H1 (cell line): ENCODE measurements around the gene ASIP. TPM values are rescaled to one million over a fixed set of nuclear protein-coding genes. Genes with fewer than 3 reads are reported as not detected.

Source experiments
- CTCF ChIA-PET: fragments of 300-600 bp; sonication (Branson Sonifier 250); formaldehyde crosslinking; loops from one replicate; lab custom pipeline; 2021; ENCODE audit not compliant: partially characterized antibody; lab: Charles Lee
- POLR2A ChIA-PET: fragments of 300-600 bp; sonication (Branson Sonifier 250); formaldehyde crosslinking; loops from one replicate; lab custom pipeline; 2021; ENCODE audit warnings: inconsistent platforms; ENCODE audit not compliant: partially characterized antibody; lab: Charles Lee
- DNase-seq, 2 experiments: peaks; one replicate each; pipeline versions ENCODE4 v3.0.0 to v3.0.0-alpha.2; 2010 to 2022; ENCODE audit warnings: low spot score in 2 of 2, low read depth in 1 of 2, mixed read lengths in 1 of 2
- FAIRE-seq: peaks from 2 replicates; lab custom pipeline; 2011; peaks lifted over from hg19 to GRCh38; lab: Jason Lieb, UNC
- H2AFZ ChIP-seq: 2 replicates; pipeline ENCODE4 v1.8.1; 2012; ENCODE audit warnings: low read length, inconsistent platforms
- H2AK5ac ChIP-seq: 2 replicates; pipeline ENCODE4 v1.6.1; 2013; ENCODE audit warnings: low read depth, low read length
- H2BK120ac ChIP-seq: replicated peaks from 2 replicates; pipeline ENCODE3; 2013; ENCODE audit warnings: low read depth, low read length, inconsistent platforms
- H2BK12ac ChIP-seq: 2 replicates; pipeline ENCODE4 v1.6.1; 2013; ENCODE audit warnings: low read depth, low read length
- H2BK15ac ChIP-seq: 2 replicates; pipeline ENCODE4 v1.6.1; 2013; ENCODE audit warnings: low read length
- H2BK20ac ChIP-seq: 2 replicates; pipeline ENCODE4 v1.6.1; 2013; ENCODE audit warnings: low read length
- H2BK5ac ChIP-seq: 2 replicates; pipeline ENCODE4 v1.6.1; 2013; ENCODE audit warnings: low read depth, low read length
- H3K14ac ChIP-seq: 2 replicates; pipeline ENCODE4 v1.6.1; 2013; ENCODE audit warnings: inconsistent platforms; ENCODE audit not compliant: insufficient read length
- H3K18ac ChIP-seq: 2 replicates; pipeline ENCODE4 v1.6.1; 2013; ENCODE audit warnings: low read length; ENCODE audit errors: extremely low read depth
- H3K23ac ChIP-seq: 2 replicates; pipeline ENCODE4 v1.6.1; 2013; ENCODE audit warnings: inconsistent platforms; ENCODE audit not compliant: insufficient read length
- H3K23me2 ChIP-seq: 2 replicates; pipeline ENCODE4 v1.6.1; 2013; ENCODE audit warnings: low read depth, low read length
- H3K27ac ChIP-seq: 2 replicates; pipeline ENCODE4 v1.6.1; 2011; ENCODE audit warnings: low read depth, low read length, inconsistent platforms
- H3K27me3 ChIP-seq, 4 experiments: replicated peaks in 1 of 4; 1 replicate in 1 of 4; 2 replicates in 3 of 4; pipeline versions ENCODE4 v1.6.1 to v1.8.1; 2011 to 2013; ENCODE audit warnings: low read length in 3 of 4, mild to moderate bottlenecking in 3 of 4, inconsistent platforms in 2 of 4, mixed read lengths in 2 of 4, moderate library complexity in 1 of 4; ENCODE audit not compliant: control insufficient read depth in 3 of 4, insufficient read depth in 3 of 4; ENCODE audit errors: extremely low read depth in 1 of 4
- H3K36me3 ChIP-seq, 4 experiments: 2 replicates each; pipeline versions ENCODE4 v1.6.1 to v1.8.1; 2011 to 2013; ENCODE audit warnings: mild to moderate bottlenecking in 4 of 4, low read length in 3 of 4, moderate library complexity in 2 of 4, control low read depth in 1 of 4, inconsistent platforms in 1 of 4; ENCODE audit not compliant: insufficient read depth in 4 of 4, control insufficient read depth in 2 of 4
- H3K4ac ChIP-seq: replicated peaks from 2 replicates; pipeline ENCODE3; 2013; ENCODE audit warnings: low read length, low read depth, mixed read lengths, inconsistent platforms; ENCODE audit not compliant: insufficient read length
- H3K4me1 ChIP-seq, 4 experiments: replicated peaks in 1 of 4; 1 replicate in 1 of 4; 2 replicates in 3 of 4; pipeline versions ENCODE4 v1.6.1 to v1.8.1; 2011 to 2013; ENCODE audit warnings: low read length in 3 of 4, inconsistent platforms in 2 of 4, mixed read lengths in 1 of 4; ENCODE audit not compliant: insufficient read depth in 4 of 4, control insufficient read depth in 3 of 4
- H3K4me2 ChIP-seq, 2 experiments: 2 replicates each; pipeline versions ENCODE4 v1.6.1 to v1.8.1; 2011 to 2013; ENCODE audit warnings: low read depth in 2 of 2, low read length in 2 of 2, control low read depth in 1 of 2, inconsistent platforms in 1 of 2, mild to moderate bottlenecking in 1 of 2; ENCODE audit not compliant: insufficient read depth in 1 of 2
- H3K4me3 ChIP-seq, 4 experiments: fragments of 200-600, 300-600 bp in 1 of 4; sonication (generic), shearing (Covaris generic), sonication (Bioruptor Twin) in 1 of 4; 2 replicates each; pipeline versions ENCODE4 v1.5.1 to v1.8.1; 2011 to 2016; ENCODE audit warnings: low read length in 4 of 4, low read depth in 3 of 4, control low read depth in 2 of 4, inconsistent platforms in 2 of 4, mild to moderate bottlenecking in 2 of 4, mixed read lengths in 1 of 4, moderate library complexity in 1 of 4; ENCODE audit not compliant: insufficient read depth in 2 of 4; ENCODE audit errors: extremely low read depth in 1 of 4
- H3K56ac ChIP-seq: replicated peaks from 2 replicates; pipeline ENCODE3; 2013; ENCODE audit warnings: low read depth, mild to moderate bottlenecking, mixed read lengths, low read length, inconsistent platforms; ENCODE audit not compliant: insufficient read length
- H3K79me1 ChIP-seq: 2 replicates; pipeline ENCODE4 v1.6.1; 2013; ENCODE audit warnings: low read depth, low read length, control low read depth
- H3K79me2 ChIP-seq, 2 experiments: 2 replicates each; pipeline versions ENCODE4 v1.6.1 to v1.8.1; 2012 to 2013; ENCODE audit warnings: low read length in 2 of 2, mild to moderate bottlenecking in 2 of 2, inconsistent platforms in 1 of 2; ENCODE audit not compliant: insufficient read depth in 2 of 2, control insufficient read depth in 1 of 2
- H3K9ac ChIP-seq, 4 experiments: replicated peaks in 1 of 4; 1 replicate in 1 of 4; 2 replicates in 3 of 4; pipeline versions ENCODE4 v1.6.1 to v1.8.1; 2011 to 2013; ENCODE audit warnings: low read depth in 3 of 4, low read length in 3 of 4, control low read depth in 2 of 4, mild to moderate bottlenecking in 2 of 4, moderate library complexity in 2 of 4, inconsistent platforms in 1 of 4; ENCODE audit errors: extremely low read depth in 1 of 4
- H3K9me3 ChIP-seq, 2 experiments: 2 replicates each; pipeline versions ENCODE4 v1.6.1 to v1.8.1; 2012 to 2013; ENCODE audit warnings: mild to moderate bottlenecking in 2 of 2, moderate library complexity in 2 of 2, control low read depth in 1 of 2, inconsistent platforms in 1 of 2, low read depth in 1 of 2, low read length in 1 of 2, mixed read lengths in 1 of 2; ENCODE audit not compliant: insufficient read depth in 2 of 2
- H4K20me1 ChIP-seq, 2 experiments: replicated peaks in 1 of 2; 2 replicates each; pipeline versions ENCODE3 to v1.8.1; 2011 to 2013; ENCODE audit warnings: inconsistent platforms in 2 of 2, low read length in 2 of 2, mild to moderate bottlenecking in 1 of 2; ENCODE audit not compliant: insufficient read depth in 2 of 2, control insufficient read depth in 1 of 2
- H4K5ac ChIP-seq: 2 replicates; pipeline ENCODE4 v1.6.1; 2013; ENCODE audit warnings: low read length, low read depth, mixed read lengths, inconsistent platforms; ENCODE audit not compliant: insufficient read length
- H4K8ac ChIP-seq: 2 replicates; pipeline ENCODE4 v1.8.0; 2013; ENCODE audit warnings: mild to moderate bottlenecking, moderate library complexity, low read length, inconsistent platforms; ENCODE audit not compliant: insufficient read depth; ENCODE audit errors: extremely low read depth
- H4K91ac ChIP-seq: replicated peaks from 2 replicates; pipeline ENCODE3; 2013; ENCODE audit warnings: low read length, mixed read lengths, inconsistent platforms; ENCODE audit not compliant: insufficient read length
- BRCA1 ChIP-seq: IDR thresholded peaks from 2 replicates; pipeline ENCODE4 v1.6.1; 2012; ENCODE audit warnings: low read depth, low read length, improper control_type of control experiment
- MAX ChIP-seq: IDR thresholded peaks from 2 replicates; pipeline ENCODE4 v1.6.1; 2012; ENCODE audit warnings: inconsistent platforms
- SP4 ChIP-seq: IDR thresholded peaks from 2 replicates; pipeline ENCODE4 v1.6.1; 2012; ENCODE audit warnings: low read length, inconsistent platforms
- TAF1 ChIP-seq: IDR thresholded peaks from 2 replicates; pipeline ENCODE4 v1.6.1; 2011; ENCODE audit warnings: mild to moderate bottlenecking, low read depth, low read length
- ZNF274 ChIP-seq: IDR thresholded peaks from 2 replicates; pipeline ENCODE4 v1.7.0; 2012; ENCODE audit warnings: low read length, borderline replicate concordance; ENCODE audit errors: extremely low read depth
- WGBS, 2 experiments: shearing (Covaris generic) in 1 of 2; methylation state at CpG; one replicate each; pipeline versions ENCODE4 v1.1.6 to v1.1.7; 2013 to 2015; ENCODE audit warnings: low lambda C conversion rate in 2 of 2, mixed read lengths in 2 of 2, inconsistent platforms in 1 of 2, low coverage in 1 of 2, missing lambda C conversion rate in 1 of 2; ENCODE audit not compliant: insufficient replicate concordance in 2 of 2, insufficient coverage in 1 of 2, insufficient read length in 1 of 2; ENCODE audit errors: extremely low coverage in 1 of 2, missing lambda C conversion rate in 1 of 2; 5-methylcytosine and 5-hydroxymethylcytosine counted together
- polyA plus RNA-seq, 7 experiments: library from polyadenylated mRNA; depleted of rRNA in 3 of 7; stranded (reverse) in 5 of 7; unstranded in 2 of 7; fragments of >200 nt in 5 of 7; fragments of 200-250 nt in 2 of 7; gene quantifications; 1 replicate in 5 of 7; 2 replicates in 1 of 7; 4 replicates in 1 of 7; pipeline versions ENCODE4 v1.2.1 to v1.2.3, GENCODE V29; 2011 to 2013; ENCODE audit warnings: missing spikeins in 2 of 7, mixed read lengths in 2 of 7
- total RNA-seq: library from RNA; stranded (reverse); fragmentation: NEBNext Ultra II Directional; extraction: Animal tissue kit (Norgen Biotek cat#: 25700); gene quantifications from 2 replicates; pipeline ENCODE4 v1.2.1, GENCODE V29; 2021

The ASIP gene
- total and polyA plus RNA-seq, 2 of the 8 experiments (the other 6 are each of a cell fraction or from before 2014, with no cell fraction given), result not detected

DNA sequence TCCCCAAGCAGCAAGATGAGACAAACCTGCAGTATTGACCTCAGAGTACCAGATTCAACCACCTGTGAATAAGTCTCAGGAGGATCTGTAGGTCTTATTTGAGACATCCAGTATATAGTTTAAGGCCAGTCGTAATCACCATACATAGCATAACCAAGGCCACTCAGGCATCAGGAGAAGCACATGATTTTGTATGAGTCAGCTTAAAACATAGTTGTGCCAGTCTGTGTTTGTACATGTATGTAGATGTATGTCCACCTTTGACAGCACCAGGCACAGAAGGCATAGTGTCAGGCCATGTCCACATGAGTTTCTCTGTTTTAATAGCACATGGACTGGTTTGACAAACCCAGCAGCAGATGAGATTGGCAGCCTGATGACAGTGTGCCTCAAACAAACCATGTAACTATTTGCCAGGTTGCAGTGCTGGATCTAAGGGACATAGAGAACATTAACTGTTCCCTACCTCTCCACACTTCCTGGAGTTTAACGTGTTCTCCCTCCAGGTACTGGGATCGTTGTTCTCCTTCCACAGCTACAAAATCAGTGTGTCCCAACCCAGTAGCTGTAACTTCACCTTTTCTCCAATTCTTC lies 8.6 kb upstream of the ASIP start:
- H3K9me3 ChIP-seq, result peaks cover 0 to 9% of the 10 kb centered on the region in 2 experiments; a peak in 1 of 4 replicates
- H3K4me2 ChIP-seq, result no peak overlapping the region
- H4K91ac ChIP-seq, result no peak overlapping the region
- no peak overlapping the region for H2BK15ac ChIP-seq
- no peak overlapping the region for H3K4ac ChIP-seq
- H3K56ac ChIP-seq, result no peak overlapping the region
- H2AFZ ChIP-seq, result no peak overlapping the region
- CTCF ChIA-PET, result no interaction called here
- DNase-seq (no peak), FAIRE-seq (no peak)
- H3K27ac ChIP-seq, result no peak overlapping the region
- H3K36me3 ChIP-seq, result no peaks in the 10 kb centered on the region
- no peaks in the 10 kb centered on the region for H3K79me1 ChIP-seq
- no peaks in the 10 kb centered on the region; the same call in 1 of the 2 replicates for H3K23me2 ChIP-seq
- H3K9ac ChIP-seq, result no peak overlapping the region
- no peak overlapping the region for H4K8ac ChIP-seq
- no peak overlapping the region for H3K14ac ChIP-seq
- no peak overlapping the region for H3K4me3 ChIP-seq
- no peak overlapping the region for H4K5ac ChIP-seq
- no peak overlapping the region for H2AK5ac ChIP-seq
- H3K18ac ChIP-seq, result no peak overlapping the region
- H4K20me1 ChIP-seq, result no peaks in the 10 kb centered on the region
- TF ChIP-seq MAX (no peak), TAF1 (no peak), BRCA1 (no peak), ZNF274 (no peak), SP4 (no peak)
- TF ChIP-seq, all 59 proteins: peak for 0
- POLR2A ChIA-PET, result interaction anchor here (0.6 kb wide), 1 partner anchor 132 kb away, joined by 3 read pairs; no protein-coding TSS in a partner anchor
- no peaks in the 10 kb centered on the region for H3K4me1 ChIP-seq
- H3K79me2 ChIP-seq, result no peaks in the 10 kb centered on the region
- H2BK12ac ChIP-seq, result no peak overlapping the region
- no peaks in the 10 kb centered on the region for H3K27me3 ChIP-seq
- H2BK20ac ChIP-seq, result no peak overlapping the region
- H3K23ac ChIP-seq, result no peak overlapping the region
- WGBS, 2 experiments, result 85% methylated on average over 3 of the region's 3 CpGs; no CpG with 5 or more reads in 1 of the 2 experiments
- no peak overlapping the region for H2BK5ac ChIP-seq
- H2BK120ac ChIP-seq, result no peak overlapping the region
